ENCODE measurements around the gene GRIA1.

- TF ChIP-seq EP300 (IDR thresholded peaks at IDR 0.05): no peak
- no peak for TF ChIP-seq CTCF (IDR thresholded peaks at IDR 0.05)
- TF ChIP-seq POLR2A (IDR thresholded peaks at IDR 0.05; ENCODE audit: low read depth): no peak
Measured at GRCh38 chr5:153584126-153584959, 93.9 kb downstream of the GRIA1 start.
